ENCODE data around the gene CRX. TPM values are rescaled to one million over a fixed set of nuclear protein-coding genes. Genes with fewer than 3 reads are reported as not detected.

CRX gene
- total and polyA plus RNA-seq, 2 of the 4 experiments (the other 2 are of a cell fraction) = not detected

GRCh38 chr19:47865166-47865565, 43.4 kb downstream of the CRX start:
- H3K18ac ChIP-seq (ENCODE audit: low read depth, low read length) = no peak overlapping the region
- H3K4me2 ChIP-seq (ENCODE audit: low read depth, low read length) = no peak overlapping the region
- ChIA-PET POLR2A (ENCODE audit: unreplicated experiment) (no interaction called here), CTCF (interaction anchor here (0.6 kb wide), 1 partner anchor 74 kb away, joined by 3 read pairs; no protein-coding TSS in a partner anchor)
- no peaks in the 10 kb centered on the region for H3K4me1 ChIP-seq (ENCODE audit: control insufficient read depth, insufficient read depth, low read length)
- H2BK20ac ChIP-seq (ENCODE audit: low read depth, low read length) = no peak overlapping the region
- no peak overlapping the region for H3K14ac ChIP-seq (replicated peaks; ENCODE audit: low read depth, low read length)
- ATAC-seq (ENCODE audit: low read depth) (no peak), DNase-seq (no peak)
- intact Hi-C loops (cut with micrococcal nuclease) = no loop called here
- no peaks in the 10 kb centered on the region for H4K20me1 ChIP-seq (ENCODE audit: insufficient read depth, low read length)
- no peak overlapping the region for H3K56ac ChIP-seq (ENCODE audit: extremely low read depth, insufficient read depth, low read length)
- WGBS, 2 experiments (ENCODE audit: extremely low coverage in 2 of 2, insufficient read length in 1 of 2) = 27% methylated on average over 4 of the region's 10 CpGs; no CpG with 5 or more reads in 1 of the 2 experiments
- H2AK5ac ChIP-seq (ENCODE audit: low read depth, low read length) = no peak overlapping the region
- H3K4me3 ChIP-seq (ENCODE audit: insufficient read depth, low read depth, low read length) = no peak overlapping the region
- H4K8ac ChIP-seq (ENCODE audit: low read depth in 2 of 2, low read length in 2 of 2) = no peak overlapping the region
- no peak overlapping the region for H2BK15ac ChIP-seq (ENCODE audit: low read depth, low read length)
- H3K9ac ChIP-seq (ENCODE audit: low read depth, low read length) = no peak overlapping the region
- TF ChIP-seq CEBPB (IDR thresholded peaks at IDR 0.05; ENCODE audit: low read depth, low read length) (no peak), MAFK (IDR thresholded peaks at IDR 0.05; ENCODE audit: low read depth, low read length) (no peak), FOS (IDR thresholded peaks at IDR 0.05; ENCODE audit: low read depth, low read length) (no peak), RCOR1 (IDR thresholded peaks at IDR 0.05; ENCODE audit: insufficient replicate concordance, low read length) (no peak), CHD1 (IDR thresholded peaks at IDR 0.05; ENCODE audit: low read depth, low read length) (no peak), MAZ (IDR thresholded peaks at IDR 0.05; ENCODE audit: borderline replicate concordance, low read depth, low read length) (no peak), RAD21 (IDR thresholded peaks at IDR 0.05; ENCODE audit: low read length) (no peak), POLR2A (IDR thresholded peaks at IDR 0.05; ENCODE audit: low read depth, low read length) (no peak), MXI1 (IDR thresholded peaks at IDR 0.05; ENCODE audit: borderline replicate concordance, low read depth, low read length) (no peak), BHLHE40 (IDR thresholded peaks at IDR 0.05; ENCODE audit: low read depth, low read length) (no peak), RFX5 (IDR thresholded peaks at IDR 0.05; ENCODE audit: low read depth, low read length) (no peak), SMC3 (IDR thresholded peaks at IDR 0.05; ENCODE audit: low read depth, low read length) (no peak), USF2 (IDR thresholded peaks at IDR 0.05; ENCODE audit: low read depth, low read length) (no peak), NFE2L2 (IDR thresholded peaks at IDR 0.05; ENCODE audit: low read depth, low read length) (no peak)
- TF ChIP-seq, protein P1, sequence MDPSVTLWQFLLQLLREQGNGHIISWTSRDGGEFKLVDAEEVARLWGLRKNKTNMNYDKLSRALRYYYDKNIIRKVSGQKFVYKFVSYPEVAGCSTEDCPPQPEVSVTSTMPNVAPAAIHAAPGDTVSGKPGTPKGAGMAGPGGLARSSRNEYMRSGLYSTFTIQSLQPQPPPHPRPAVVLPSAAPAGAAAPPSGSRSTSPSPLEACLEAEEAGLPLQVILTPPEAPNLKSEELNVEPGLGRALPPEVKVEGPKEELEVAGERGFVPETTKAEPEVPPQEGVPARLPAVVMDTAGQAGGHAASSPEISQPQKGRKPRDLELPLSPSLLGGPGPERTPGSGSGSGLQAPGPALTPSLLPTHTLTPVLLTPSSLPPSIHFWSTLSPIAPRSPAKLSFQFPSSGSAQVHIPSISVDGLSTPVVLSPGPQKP (IDR thresholded peaks at IDR 0.05; ENCODE audit: borderline replicate concordance, low read depth, low read length) = no peak
- TF ChIP-seq, protein P2, sequence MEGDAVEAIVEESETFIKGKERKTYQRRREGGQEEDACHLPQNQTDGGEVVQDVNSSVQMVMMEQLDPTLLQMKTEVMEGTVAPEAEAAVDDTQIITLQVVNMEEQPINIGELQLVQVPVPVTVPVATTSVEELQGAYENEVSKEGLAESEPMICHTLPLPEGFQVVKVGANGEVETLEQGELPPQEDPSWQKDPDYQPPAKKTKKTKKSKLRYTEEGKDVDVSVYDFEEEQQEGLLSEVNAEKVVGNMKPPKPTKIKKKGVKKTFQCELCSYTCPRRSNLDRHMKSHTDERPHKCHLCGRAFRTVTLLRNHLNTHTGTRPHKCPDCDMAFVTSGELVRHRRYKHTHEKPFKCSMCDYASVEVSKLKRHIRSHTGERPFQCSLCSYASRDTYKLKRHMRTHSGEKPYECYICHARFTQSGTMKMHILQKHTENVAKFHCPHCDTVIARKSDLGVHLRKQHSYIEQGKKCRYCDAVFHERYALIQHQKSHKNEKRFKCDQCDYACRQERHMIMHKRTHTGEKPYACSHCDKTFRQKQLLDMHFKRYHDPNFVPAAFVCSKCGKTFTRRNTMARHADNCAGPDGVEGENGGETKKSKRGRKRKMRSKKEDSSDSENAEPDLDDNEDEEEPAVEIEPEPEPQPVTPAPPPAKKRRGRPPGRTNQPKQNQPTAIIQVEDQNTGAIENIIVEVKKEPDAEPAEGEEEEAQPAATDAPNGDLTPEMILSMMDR (conservative IDR thresholded peaks at IDR 0.05; ENCODE audit: low read depth, low read length) = no peak
- H2AFZ ChIP-seq (replicated peaks; ENCODE audit: low read length, poor library complexity) = no peak overlapping the region
- no peak overlapping the region for H3K27ac ChIP-seq (ENCODE audit: insufficient read depth, low read length)
- no peak overlapping the region for H2AK9ac ChIP-seq (replicated peaks; ENCODE audit: low read depth, low read length, poor library complexity)
- no peaks in the 10 kb centered on the region for H3K79me1 ChIP-seq (ENCODE audit: low read depth in 1 of 2, low read length in 2 of 2)
- no peak overlapping the region for H3K23ac ChIP-seq (ENCODE audit: low read depth, low read length)
- dilution Hi-C loops (cut with HindIII; ENCODE audit: low sequenced_read_pairs, unreplicated experiment) = no loop called here
- H4K5ac ChIP-seq (ENCODE audit: low read depth, low read length) = no peak overlapping the region
- no peaks in the 10 kb centered on the region for H3K9me3 ChIP-seq (ENCODE audit: control insufficient read depth, insufficient read depth, low read length)
- H3K4ac ChIP-seq (ENCODE audit: low read depth, low read length) = no peak overlapping the region
- in situ Hi-C loops (cut with MboI; ENCODE audit: low sequenced_read_pairs) = no loop called here
- no peak overlapping the region for H2BK120ac ChIP-seq (ENCODE audit: low read depth, low read length)
- H3K9me1 ChIP-seq (ENCODE audit: insufficient read depth, low read length) = no peaks in the 10 kb centered on the region
- H3K27me3 ChIP-seq (ENCODE audit: control insufficient read depth, insufficient read depth, low read length) = peaks cover 5% of the 10 kb centered on the region
- no peak overlapping the region for H4K91ac ChIP-seq (ENCODE audit: insufficient read depth, low read depth, low read length)
- no TSS peak for BruUV-seq (replicated peaks)
- H3K36me3 ChIP-seq (ENCODE audit: control insufficient read depth, insufficient read depth, low read length) = no peaks in the 10 kb centered on the region
- H2BK5ac ChIP-seq (ENCODE audit: low read depth, low read length, poor library complexity, severe bottlenecking) = no peak overlapping the region
